ENCODE measurements around the gene CDH24.

- TF ChIP-seq CTCF (IDR thresholded peaks at IDR 0.05; ENCODE audit: low read length) (no peak), EZH2 (IDR thresholded peaks at IDR 0.05; ENCODE audit: borderline replicate concordance, low read length) (no peak)
These were observed 56.5 kb downstream of the CDH24 start for GRCh38 chr14:23000860-23001259.
